Endothelial cell of umbilical vein (primary cell): ENCODE measurements around the gene ECHDC1. TPM values are rescaled to one million over a fixed set of nuclear protein-coding genes. Genes with fewer than 3 reads are reported as not detected.
A peak's percentile ranks its signal among the peaks of the same experiment; 100 is the strongest.

Experiments
- BruUV-seq: library from RNA; stranded (reverse); fragments of 400-500 nt; replicated peaks from 2 replicates; lab custom pipeline; 2021; lab: Mats Ljungman, UMichigan
- CTCF ChIA-PET: fragments of 300-600, 350-600 bp; sonication (Branson Sonifier 250); formaldehyde crosslinking; loops from one replicate; lab custom pipeline; 2021; ENCODE audit warnings: antibody characterized with exemption, inconsistent platforms; lab: Charles Lee
- POLR2A ChIA-PET: fragments of 300-600, 350-600 bp; sonication (Branson Sonifier 250); formaldehyde crosslinking; loops from one replicate; lab custom pipeline; 2021; ENCODE audit warnings: antibody characterized with exemption, inconsistent platforms; lab: Charles Lee
- DNase-seq: peaks from one replicate; pipeline ENCODE4 v3.0.0-alpha.2; 2011; ENCODE audit warnings: low read depth, low spot score
- FAIRE-seq: peaks from 2 replicates; lab custom pipeline; 2011; peaks lifted over from hg19 to GRCh38; lab: Jason Lieb, UNC
- H2AFZ ChIP-seq: 2 replicates; pipeline ENCODE4 v1.6.0; 2012; ENCODE audit warnings: low read depth, low read length, control low read depth, inconsistent platforms
- H3K27ac ChIP-seq: 2 replicates; pipeline ENCODE4 v1.5.1; 2011; ENCODE audit warnings: low read depth, mild to moderate bottlenecking, control low read depth, low read length, moderate library complexity; ENCODE audit not compliant: insufficient read depth
- H3K27me3 ChIP-seq, 2 experiments: 2 replicates each; pipeline versions ENCODE4 v1.6.0 to v1.6.1; 2011; ENCODE audit warnings: low read length in 2 of 2, mixed read lengths in 1 of 2; ENCODE audit not compliant: control insufficient read depth in 2 of 2, insufficient read depth in 2 of 2
- H3K36me3 ChIP-seq, 2 experiments: 2 replicates in 1 of 2; 3 replicates in 1 of 2; pipeline ENCODE4 v1.5.1; 2011; ENCODE audit warnings: low read length in 2 of 2, mild to moderate bottlenecking in 1 of 2, moderate library complexity in 1 of 2; ENCODE audit not compliant: control insufficient read depth in 2 of 2, insufficient read depth in 2 of 2; ENCODE audit errors: extremely low read depth in 1 of 2
- H3K4me1 ChIP-seq: 3 replicates; pipeline ENCODE4 v1.5.1; 2011; ENCODE audit warnings: mild to moderate bottlenecking, low read length; ENCODE audit not compliant: control insufficient read depth, insufficient read depth; ENCODE audit errors: extremely low read depth
- H3K4me2 ChIP-seq: 2 replicates; pipeline ENCODE4 v1.6.1; 2011; ENCODE audit warnings: low read length, control low read depth, mixed read lengths; ENCODE audit not compliant: insufficient read depth
- H3K4me3 ChIP-seq, 3 experiments: fragments of 200-600 bp in 1 of 3; sonication (generic), shearing (Covaris generic) in 1 of 3; replicated peaks in 1 of 3; 2 replicates each; pipeline ENCODE4 v1.5.1; 2011 to 2016; ENCODE audit warnings: control low read depth in 3 of 3, low read length in 3 of 3, mild to moderate bottlenecking in 2 of 3, inconsistent platforms in 1 of 3, low read depth in 1 of 3, moderate library complexity in 1 of 3; ENCODE audit not compliant: insufficient read depth in 1 of 3
- H3K79me2 ChIP-seq: 2 replicates; pipeline ENCODE4 v1.6.0; 2012; ENCODE audit warnings: low read length, inconsistent platforms; ENCODE audit not compliant: control insufficient read depth, insufficient read depth
- H3K9ac ChIP-seq: replicated peaks from 2 replicates; pipeline ENCODE3; 2011; ENCODE audit warnings: low read length, control low read depth; ENCODE audit not compliant: insufficient read depth; ENCODE audit errors: extremely low read depth
- H3K9me1 ChIP-seq: replicated peaks from 3 replicates; pipeline ENCODE4 v1.6.0; 2011; ENCODE audit warnings: mild to moderate bottlenecking, low read length; ENCODE audit not compliant: control insufficient read depth, insufficient read depth; ENCODE audit errors: extremely low read depth
- H3K9me3 ChIP-seq: replicated peaks from 2 replicates; pipeline ENCODE4 v1.5.1; 2012; ENCODE audit warnings: low read length, inconsistent platforms; ENCODE audit not compliant: control insufficient read depth, insufficient read depth
- H4K20me1 ChIP-seq: replicated peaks from 2 replicates; pipeline ENCODE3; 2011; ENCODE audit warnings: mild to moderate bottlenecking, low read length; ENCODE audit not compliant: control insufficient read depth, insufficient read depth; ENCODE audit errors: extremely low read depth
- CTCF ChIP-seq, 2 donors: IDR thresholded peaks; 1 replicate in 1 of 2; 2 replicates in 1 of 2; pipeline ENCODE4 v1.5.1; 2011; ENCODE audit warnings: low read length in 2 of 2, mild to moderate bottlenecking in 2 of 2, moderate library complexity in 2 of 2, control low read depth in 1 of 2, inconsistent platforms in 1 of 2, low read depth in 1 of 2; ENCODE audit not compliant: insufficient read depth in 1 of 2; ENCODE audit errors: extremely low read depth in 1 of 2
- EZH2 ChIP-seq: IDR thresholded peaks from 2 replicates; pipeline ENCODE4 v1.6.1; 2012; ENCODE audit warnings: borderline replicate concordance, low read depth, mild to moderate bottlenecking, moderate library complexity, low read length, inconsistent platforms; ENCODE audit not compliant: severe bottlenecking
- FOS ChIP-seq: IDR thresholded peaks from 2 replicates; pipeline ENCODE4 v1.6.1; 2011; ENCODE audit warnings: mild to moderate bottlenecking, low read length, moderate library complexity, borderline replicate concordance; ENCODE audit not compliant: insufficient read depth
- GATA2 ChIP-seq: IDR thresholded peaks from 2 replicates; pipeline ENCODE4 v1.7.0; 2011; ENCODE audit warnings: low read depth, mild to moderate bottlenecking, moderate library complexity, mixed read lengths, low read length; ENCODE audit not compliant: insufficient read length, insufficient read depth
- JUN ChIP-seq: IDR thresholded peaks from 2 replicates; pipeline ENCODE4 v1.6.1; 2011; ENCODE audit warnings: borderline replicate concordance, low read depth; ENCODE audit not compliant: insufficient read length, insufficient read depth
- MAX ChIP-seq: IDR thresholded peaks from 2 replicates; pipeline ENCODE4 v1.6.1; 2011; ENCODE audit not compliant: insufficient read depth, insufficient read length
- MYC ChIP-seq: IDR thresholded peaks from one replicate; pipeline ENCODE4 v1.6.1; 2011; ENCODE audit warnings: mild to moderate bottlenecking, low read depth, low read length
- POLR2A ChIP-seq: IDR thresholded peaks from 2 replicates; pipeline ENCODE4 v1.6.1; 2012; ENCODE audit warnings: low read depth, mild to moderate bottlenecking, control low read depth, low read length
- POLR2AphosphoS5 ChIP-seq: IDR thresholded peaks from 2 replicates; pipeline ENCODE4 v1.6.1; 2012; ENCODE audit warnings: low read depth, mild to moderate bottlenecking, control low read depth, low read length, moderate library complexity; ENCODE audit not compliant: insufficient read depth
- dilution Hi-C: fragments of 300-500 bp; cut with MboI; formaldehyde crosslinking; loops from one replicate; pipeline ENCODE4 v1.15.0; 2019; ENCODE audit warnings: low sequenced_read_pairs; ENCODE audit not compliant: extremely low pct_ligation_motif_present
- intact Hi-C: fragments of 100-400 bp; cut with micrococcal nuclease; formaldehyde crosslinking; loops from one replicate; pipeline ENCODE4 v1.10.0; 2022
- polyA plus RNA-seq, 4 experiments: library from polyadenylated mRNA; depleted of rRNA in 3 of 4; stranded (reverse) in 3 of 4; unstranded in 1 of 4; fragments of >200 nt; gene quantifications; 2 replicates each; pipeline versions ENCODE4 v1.2.1 to v1.2.3, GENCODE V29; 2011 to 2012; ENCODE audit warnings: missing spikeins in 1 of 4
- total RNA-seq: library from RNA; stranded (reverse); gene quantifications from 2 replicates; pipeline ENCODE4 v1.2.3, GENCODE V29; 2021

The ECHDC1 gene
- total and polyA plus RNA-seq, 2 donors (not counting 3 experiments of a cell fraction or from before 2014, with no cell fraction given) = 8.1 to 36.8 TPM

GRCh38 chr6:127345521-127345920 is 2.1 kb upstream of the ECHDC1 start:
- BruUV-seq = no TSS peak
- no peak for FAIRE-seq

GRCh38 chr6:127343809-127344659 is 625 bp upstream of the ECHDC1 start:
- no peaks in the 10 kb centered on the region for H3K9me1 ChIP-seq
- peak overlapping the region; percentile 92 for H3K9ac ChIP-seq
- peak; percentile 52 for FAIRE-seq
- no peaks in the 10 kb centered on the region for H4K20me1 ChIP-seq
- H2AFZ ChIP-seq = peak overlapping the region; percentile 96
- TF ChIP-seq FOS (no peak), MAX (no peak), EZH2 (no peak), JUN (no peak), POLR2AphosphoS5 (no peak), CTCF (IDR thresholded peaks at IDR 0.05; ENCODE audit: extremely low read depth in 1 of 2, insufficient read depth in 1 of 2, low read depth in 1 of 2, low read length in 2 of 2) (no peak), POLR2A (peak; percentile 9)
- no peaks in the 10 kb centered on the region for H3K36me3 ChIP-seq
- H3K27ac ChIP-seq = peak overlapping the region; percentile 88
- ChIA-PET POLR2A (no interaction called here), CTCF (interaction anchor here (0.8 to 1.6 kb wide), 9 partner anchors 14 to 195 kb away, joined by 3 to 6 read pairs (median 4); partner anchors contain the start of gene RNF146)
- peak; percentile 68 for DNase-seq
- intact Hi-C loops = loop anchor here (1.0 to 2.0 kb wide), 3 partner anchors 42 to 77 kb away; partner anchors contain the start of gene RNF146
- H3K4me2 ChIP-seq = peak overlapping the region; percentile 95
- H3K79me2 ChIP-seq = peaks cover 35% of the 10 kb centered on the region
- dilution Hi-C loops = no loop called here
- peaks cover 20% of the 10 kb centered on the region for H3K4me1 ChIP-seq
- no peaks in the 10 kb centered on the region for H3K27me3 ChIP-seq
- no peaks in the 10 kb centered on the region for H3K9me3 ChIP-seq
- BruUV-seq = no TSS peak
- H3K4me3 ChIP-seq = peak overlapping the region; percentile 48 to 94 (median 86)

More at GRCh38 chr6:127345521-127345920, 2.1 kb upstream of the ECHDC1 start:
- DNase-seq = no peak
- no peak overlapping the region for H3K4me3 ChIP-seq
- dilution Hi-C loops (no loop called here), intact Hi-C loops (no loop called here)
- H3K9ac ChIP-seq = no peak overlapping the region
- peaks cover 20% of the 10 kb centered on the region for H3K4me1 ChIP-seq
- H3K79me2 ChIP-seq = peaks cover 26% of the 10 kb centered on the region
- TF ChIP-seq FOS = no peak
- no peak for TF ChIP-seq MYC
- no peak for TF ChIP-seq POLR2AphosphoS5
- TF ChIP-seq JUN = no peak
- TF ChIP-seq GATA2 = no peak
- H2AFZ ChIP-seq = no peak overlapping the region
- H3K36me3 ChIP-seq = no peaks in the 10 kb centered on the region
- H3K27ac ChIP-seq = no peak overlapping the region
- H3K27me3 ChIP-seq = no peaks in the 10 kb centered on the region
- CTCF ChIA-PET = no interaction called here
- POLR2A ChIA-PET = no interaction called here
- no peaks in the 10 kb centered on the region for H3K9me3 ChIP-seq
- no peaks in the 10 kb centered on the region for H3K9me1 ChIP-seq
- no peaks in the 10 kb centered on the region for H4K20me1 ChIP-seq
- H3K4me2 ChIP-seq = no peak overlapping the region
